ENCODE results near the gene CNTNAP4.

DNA sequence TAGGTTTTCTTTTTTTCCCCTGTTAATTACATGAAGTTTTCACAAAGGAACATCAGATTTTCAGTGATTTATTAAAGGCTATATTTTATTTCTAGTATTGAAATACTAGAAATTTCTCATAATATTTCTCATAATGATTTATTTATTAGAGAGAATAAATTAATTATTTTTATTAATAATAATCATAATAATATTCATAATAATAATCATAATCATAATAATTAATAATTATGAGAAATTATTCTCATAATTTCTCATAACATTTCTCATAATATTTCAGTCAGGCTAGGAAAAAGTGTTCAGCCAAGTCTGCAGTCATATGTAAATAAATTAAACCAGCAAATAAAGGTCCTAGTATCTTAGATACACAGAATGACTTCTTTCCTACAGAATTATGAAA lies 41.4 kb downstream of the CNTNAP4 start:
- TF ChIP-seq CTCF (IDR thresholded peaks at IDR 0.05; ENCODE audit: low read depth, low read length, poor library complexity, severe bottlenecking): no peak
- TF ChIP-seq EZH2phosphoT487 (IDR thresholded peaks at IDR 0.05; ENCODE audit: borderline replicate concordance, low read length): no peak
